Thoracic aorta (tissue), 2 donors: ENCODE data around the gene CADM2. TPM values are rescaled to one million over a fixed set of nuclear protein-coding genes. Genes with fewer than 3 reads are reported as not detected.

Source experiments
- ATAC-seq: fragments of 150-250 bp; one replicate; pipeline ENCODE4 v1.8.0; 2017; ENCODE audit warnings: low read depth; ENCODE audit not compliant: insufficient number of reproducible peaks, low FRiP score
- DNase-seq: peaks from one replicate; pipeline ENCODE4 v3.0.0-alpha.2; 2020; ENCODE audit warnings: low spot score
- H3K27ac ChIP-seq, 2 donors: fragments of 200-600 bp; sonication (generic); 1 replicate in 1 of 2; 2 replicates in 1 of 2; pipeline ENCODE4 v1.5.1; 2016; ENCODE audit warnings: mild to moderate bottlenecking in 2 of 2, moderate library complexity in 2 of 2
- H3K27me3 ChIP-seq: fragments of 200-600 bp; sonication (generic); replicated peaks from 2 replicates; pipeline ENCODE4 v1.6.0; 2016; ENCODE audit warnings: mild to moderate bottlenecking; ENCODE audit not compliant: insufficient read depth
- H3K36me3 ChIP-seq: fragments of 200-600 bp; sonication (generic); one replicate; pipeline ENCODE4 v1.5.1; 2016
- H3K4me1 ChIP-seq, 2 donors: fragments of 200-600 bp; sonication (generic); 1 replicate in 1 of 2; 2 replicates in 1 of 2; pipeline versions ENCODE4 v1.5.1 to v1.6.0; 2016; ENCODE audit warnings: low read depth in 2 of 2, mild to moderate bottlenecking in 1 of 2; ENCODE audit not compliant: control insufficient read depth in 1 of 2
- H3K4me3 ChIP-seq: fragments of 200-600 bp; sonication (generic); 2 replicates; pipeline ENCODE4 v1.5.1; 2016; ENCODE audit warnings: mild to moderate bottlenecking
- H3K9me3 ChIP-seq: fragments of 200-600 bp; sonication (generic); 2 replicates; pipeline ENCODE4 v1.5.1; 2016
- total RNA-seq, 2 donors: library from RNA; depleted of rRNA; stranded (reverse); fragments of >200 nt; gene quantifications; one replicate each; pipeline versions ENCODE4 v1.1.0 to v1.2.3, GENCODE V29; 2016
- TF ChIP-seq, protein P1 (sequence below): fragments of 200-600 bp; sonication (generic); IDR thresholded peaks from one replicate; pipeline ENCODE4 v1.5.1; 2019; ENCODE audit warnings: antibody characterized with exemption

CADM2 gene
- total RNA-seq, 2 donors from 2014 or later = 1.8 TPM; not detected in 1

GRCh38 chr3:86029590-86029989 is 1070.8 kb downstream of the CADM2 start:
- no peaks in the 10 kb centered on the region for H3K4me1 ChIP-seq
- DNase-seq = no peak
- TF ChIP-seq, protein P1, sequence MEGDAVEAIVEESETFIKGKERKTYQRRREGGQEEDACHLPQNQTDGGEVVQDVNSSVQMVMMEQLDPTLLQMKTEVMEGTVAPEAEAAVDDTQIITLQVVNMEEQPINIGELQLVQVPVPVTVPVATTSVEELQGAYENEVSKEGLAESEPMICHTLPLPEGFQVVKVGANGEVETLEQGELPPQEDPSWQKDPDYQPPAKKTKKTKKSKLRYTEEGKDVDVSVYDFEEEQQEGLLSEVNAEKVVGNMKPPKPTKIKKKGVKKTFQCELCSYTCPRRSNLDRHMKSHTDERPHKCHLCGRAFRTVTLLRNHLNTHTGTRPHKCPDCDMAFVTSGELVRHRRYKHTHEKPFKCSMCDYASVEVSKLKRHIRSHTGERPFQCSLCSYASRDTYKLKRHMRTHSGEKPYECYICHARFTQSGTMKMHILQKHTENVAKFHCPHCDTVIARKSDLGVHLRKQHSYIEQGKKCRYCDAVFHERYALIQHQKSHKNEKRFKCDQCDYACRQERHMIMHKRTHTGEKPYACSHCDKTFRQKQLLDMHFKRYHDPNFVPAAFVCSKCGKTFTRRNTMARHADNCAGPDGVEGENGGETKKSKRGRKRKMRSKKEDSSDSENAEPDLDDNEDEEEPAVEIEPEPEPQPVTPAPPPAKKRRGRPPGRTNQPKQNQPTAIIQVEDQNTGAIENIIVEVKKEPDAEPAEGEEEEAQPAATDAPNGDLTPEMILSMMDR = no peak
- H3K27me3 ChIP-seq = no peaks in the 10 kb centered on the region
- H3K4me3 ChIP-seq = no peak overlapping the region
- no peaks in the 10 kb centered on the region for H3K36me3 ChIP-seq
- no peak overlapping the region for H3K27ac ChIP-seq
- no peaks in the 10 kb centered on the region for H3K9me3 ChIP-seq
- ATAC-seq = no peak

GRCh38 chr3:86037916-86038315 is 1079.1 kb downstream of the CADM2 start:
- Histone ChIP-seq H3K4me3 (no peak overlapping the region), H3K36me3 (no peaks in the 10 kb centered on the region), H3K27me3 (no peaks in the 10 kb centered on the region), H3K4me1 (no peaks in the 10 kb centered on the region), H3K27ac (no peak overlapping the region), H3K9me3 (no peaks in the 10 kb centered on the region)
- TF ChIP-seq, protein P1 = no peak
- DNase-seq (no peak), ATAC-seq (no peak)

GRCh38 chr3:86046436-86047136 is 1087.8 kb downstream of the CADM2 start:
- no peak for DNase-seq
- H3K4me1 ChIP-seq = no peaks in the 10 kb centered on the region
- no peak for ATAC-seq
- no peaks in the 10 kb centered on the region for H3K27me3 ChIP-seq
- no peaks in the 10 kb centered on the region for H3K9me3 ChIP-seq
- TF ChIP-seq, protein P1 = no peak
- H3K27ac ChIP-seq = no peak overlapping the region
- no peaks in the 10 kb centered on the region for H3K36me3 ChIP-seq
- H3K4me3 ChIP-seq = no peak overlapping the region

GRCh38 chr3:86047161-86047560 is 1088.4 kb downstream of the CADM2 start:
- Histone ChIP-seq H3K4me1 (no peaks in the 10 kb centered on the region), H3K36me3 (no peaks in the 10 kb centered on the region), H3K9me3 (no peaks in the 10 kb centered on the region), H3K27ac (no peak overlapping the region), H3K27me3 (no peaks in the 10 kb centered on the region), H3K4me3 (no peak overlapping the region)
- DNase-seq (no peak), ATAC-seq (no peak)
- TF ChIP-seq, protein P1 = no peak

DNA sequence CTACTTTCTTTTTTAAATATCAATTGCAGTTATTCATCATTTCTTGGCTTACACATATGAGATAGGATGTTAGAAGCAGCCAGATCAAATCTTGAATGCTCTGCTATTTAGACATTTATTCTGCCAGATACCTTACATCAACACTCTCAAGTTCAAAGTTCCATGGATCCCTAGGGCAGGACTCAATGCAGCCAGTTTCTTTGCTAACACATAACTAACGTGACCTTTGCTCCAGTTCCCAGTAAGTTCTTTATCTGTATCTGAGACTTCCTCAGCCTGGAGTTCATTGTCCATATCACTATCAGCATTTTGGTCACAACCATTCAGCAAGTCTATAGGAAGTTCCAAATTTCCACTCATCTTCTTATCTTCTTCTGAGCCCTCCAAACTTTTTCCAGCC is 1092.3 kb downstream of the CADM2 start:
- no peaks in the 10 kb centered on the region for H3K9me3 ChIP-seq
- ATAC-seq (no peak), DNase-seq (no peak)
- H3K4me3 ChIP-seq = no peak overlapping the region
- TF ChIP-seq, protein P1 = no peak
- no peaks in the 10 kb centered on the region for H3K27me3 ChIP-seq
- H3K4me1 ChIP-seq = no peaks in the 10 kb centered on the region
- H3K36me3 ChIP-seq = no peaks in the 10 kb centered on the region
- H3K27ac ChIP-seq = no peak overlapping the region
